Activated CD4-positive, CD25-positive, alpha-beta regulatory T cell treated with anti-CD3 and anti-CD28 coated beads, Interleukin-2, amount 50 U/mL, for 16 hours (primary cell): ENCODE data around the gene VSTM2L.
"Not testable (repeated sequence)": the region's sequence is repeated elsewhere in the genome, so short reads cannot be mapped to it uniquely, and the experiment has no call there.

Experiments
- DNase-seq: peaks from one replicate; pipeline ENCODE4 v3.0.0-alpha.2; 2020; ENCODE audit warnings: low read depth, low spot score

The VSTM2L gene

DNA sequence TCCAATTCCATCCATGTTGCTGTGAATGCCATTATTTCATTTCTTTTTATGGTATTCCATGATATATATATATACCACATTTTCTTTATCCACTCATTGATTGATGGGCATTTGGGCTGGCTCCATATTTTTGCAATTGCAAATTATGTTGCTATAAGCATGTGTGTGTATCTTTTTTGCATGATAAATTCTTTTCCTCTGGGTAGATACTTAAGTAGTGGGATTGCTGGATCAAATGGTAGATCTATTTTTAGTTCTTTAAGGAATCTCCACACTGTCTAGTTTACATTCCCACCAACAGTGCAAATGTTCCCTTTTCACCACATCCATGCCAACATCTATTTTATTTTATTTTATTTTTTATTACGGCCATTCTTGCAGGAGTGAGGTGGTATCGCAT is 60.6 kb downstream of the VSTM2L start:
- not testable (repeated sequence) for DNase-seq

DNA sequence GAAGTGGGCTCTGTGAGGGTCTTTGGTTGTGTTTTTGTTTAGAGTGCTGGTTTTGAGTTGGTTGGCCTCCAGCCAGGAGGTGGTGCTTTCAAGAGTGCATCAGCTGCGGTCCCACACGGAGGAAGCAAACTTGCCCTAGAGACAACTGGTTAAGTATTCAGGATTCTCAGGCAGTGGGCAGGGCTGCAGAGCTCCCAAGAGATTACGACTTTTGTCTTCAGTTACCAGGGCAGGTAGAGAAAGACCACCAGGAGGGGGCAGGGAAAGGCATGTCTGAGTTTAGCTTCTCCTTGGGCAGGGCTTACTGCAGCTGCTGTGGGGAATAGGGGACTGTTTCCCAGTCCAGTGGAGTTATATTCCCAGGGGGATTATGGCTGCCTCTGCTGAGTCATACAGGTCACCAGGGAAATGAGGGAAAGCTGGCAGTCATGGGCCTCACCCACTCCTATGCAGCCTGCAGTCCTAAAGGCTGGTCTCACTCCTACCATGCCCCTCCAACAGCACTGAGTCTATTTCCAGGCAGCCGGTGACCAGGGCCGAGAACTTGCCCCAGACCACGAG is 66.0 kb downstream of the VSTM2L start:
- no peak for DNase-seq

DNA sequence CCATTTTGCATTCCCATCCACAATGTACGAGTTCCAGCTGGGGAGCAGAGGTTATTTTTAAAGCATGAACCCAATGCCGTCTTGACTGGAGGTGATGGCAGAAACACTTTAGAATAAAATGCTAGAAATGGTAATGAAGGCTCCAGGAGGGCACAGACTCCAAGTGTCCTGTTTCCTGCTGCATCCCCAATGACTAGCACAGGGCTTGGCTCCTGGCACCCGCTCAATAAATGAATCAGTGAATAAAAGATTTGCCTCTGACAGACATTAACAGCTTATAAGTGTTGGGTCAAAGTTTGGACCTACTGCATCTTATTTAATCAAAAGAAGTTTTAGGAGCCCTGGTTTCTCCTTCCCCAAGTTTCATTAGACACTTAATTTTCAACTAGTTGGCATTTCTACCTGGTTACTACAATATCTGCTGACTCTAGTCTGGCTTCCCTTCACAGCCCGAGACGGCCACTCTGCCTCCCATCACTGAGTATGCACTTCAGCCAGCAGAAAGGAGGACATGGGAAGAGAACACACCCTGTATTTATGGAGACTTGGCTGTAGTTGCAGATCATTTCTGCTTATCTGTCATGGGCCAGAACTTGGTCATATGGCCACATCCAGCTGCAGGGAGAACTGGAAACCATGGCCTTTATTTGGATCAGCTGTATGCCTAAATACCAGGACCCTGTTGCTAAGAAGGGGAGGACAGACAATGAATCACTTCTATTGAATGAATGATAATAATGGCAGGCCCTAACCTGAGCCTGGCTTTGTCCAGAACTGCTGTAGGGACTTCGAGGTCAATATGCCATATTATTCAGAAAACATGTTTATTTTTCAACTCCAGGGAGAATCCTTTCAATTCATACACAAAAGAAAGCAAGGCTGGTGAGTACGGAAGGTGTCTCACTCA is 67.3 kb downstream of the VSTM2L start:
- no peak for DNase-seq

DNA sequence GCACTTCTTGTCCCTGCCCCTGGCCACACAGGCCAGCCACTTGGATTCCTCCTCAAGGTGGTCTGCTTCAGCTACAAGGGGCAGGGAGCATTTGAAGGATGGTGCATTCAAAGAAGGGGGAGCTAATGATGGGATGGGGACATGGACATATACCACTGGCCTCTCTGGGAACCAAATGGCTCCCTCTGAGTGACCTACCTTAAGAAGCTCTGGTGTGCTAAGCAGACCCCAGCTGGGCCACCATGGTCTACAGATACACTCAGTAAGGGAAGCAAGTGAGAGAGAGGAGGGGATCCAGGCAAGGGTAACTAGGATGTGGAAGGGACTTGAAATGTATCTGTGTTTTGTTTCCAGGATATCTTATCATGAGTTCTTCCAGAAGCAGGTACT is 67.9 kb downstream of the VSTM2L start:
- DNase-seq, result no peak

DNA sequence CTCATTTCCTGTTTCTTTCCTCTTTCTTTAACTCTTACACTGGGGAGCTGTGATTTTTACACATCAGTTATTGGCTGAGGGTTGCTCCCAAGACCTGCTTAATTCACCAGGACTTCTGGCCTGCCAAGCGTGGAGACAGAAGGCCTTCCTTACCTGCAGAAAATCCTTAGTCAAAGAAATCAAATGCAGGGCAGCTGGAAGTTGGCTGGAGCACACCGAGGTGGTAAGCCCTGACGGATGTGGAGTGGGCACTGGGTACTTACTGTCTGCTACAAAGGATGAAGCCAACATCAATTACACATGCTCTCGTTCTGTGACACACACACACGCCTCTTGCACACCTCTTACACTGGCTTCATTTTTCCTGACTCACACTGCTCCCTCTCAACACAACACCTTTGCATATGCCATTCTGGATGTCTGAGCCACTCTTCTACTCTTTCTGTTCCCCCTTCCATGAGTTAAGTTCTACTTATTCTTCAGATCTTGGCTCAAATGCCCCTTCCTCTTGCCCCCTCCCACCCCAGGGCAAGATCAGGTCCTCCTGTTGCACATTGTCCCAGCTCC is 68.7 kb downstream of the VSTM2L start:
- DNase-seq, result no peak

DNA sequence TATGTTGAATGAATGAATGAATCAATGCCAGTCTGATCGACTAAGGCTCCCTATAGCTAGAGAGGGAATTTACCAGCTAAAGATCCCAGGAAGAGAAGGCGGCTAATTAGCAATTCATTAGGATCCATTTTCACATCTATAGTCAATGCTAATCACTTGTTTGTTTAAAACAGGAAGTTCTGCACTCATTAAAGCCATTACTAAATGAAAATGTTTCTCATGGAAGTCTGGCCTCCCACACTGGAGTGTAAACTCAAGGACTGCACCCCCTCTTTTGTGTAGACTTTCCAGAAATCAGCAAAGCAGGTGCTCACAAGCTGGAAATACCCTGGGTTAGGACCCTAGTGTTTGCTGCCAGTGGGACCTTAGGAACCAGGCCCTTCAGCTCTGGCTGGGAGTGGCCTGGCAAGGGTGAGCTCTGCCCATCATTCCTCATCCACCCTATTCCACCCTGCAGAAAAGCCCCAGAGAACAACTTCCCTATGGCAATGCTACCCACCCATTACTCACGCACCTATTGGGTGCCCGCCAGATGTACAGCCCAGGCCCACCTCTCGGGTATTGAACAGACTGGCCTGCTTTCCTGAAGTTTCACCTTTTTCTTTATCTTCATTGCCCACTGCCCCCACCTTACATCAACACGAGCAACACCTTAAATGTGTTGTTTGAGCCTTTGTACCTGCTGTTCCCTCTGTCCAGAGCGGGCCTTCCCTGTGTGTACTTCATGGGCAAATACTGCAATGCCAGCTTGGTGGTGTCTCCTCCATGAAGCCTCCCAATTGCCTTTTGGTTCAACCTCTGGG is 69.5 kb downstream of the VSTM2L start:
- DNase-seq, result no peak

DNA sequence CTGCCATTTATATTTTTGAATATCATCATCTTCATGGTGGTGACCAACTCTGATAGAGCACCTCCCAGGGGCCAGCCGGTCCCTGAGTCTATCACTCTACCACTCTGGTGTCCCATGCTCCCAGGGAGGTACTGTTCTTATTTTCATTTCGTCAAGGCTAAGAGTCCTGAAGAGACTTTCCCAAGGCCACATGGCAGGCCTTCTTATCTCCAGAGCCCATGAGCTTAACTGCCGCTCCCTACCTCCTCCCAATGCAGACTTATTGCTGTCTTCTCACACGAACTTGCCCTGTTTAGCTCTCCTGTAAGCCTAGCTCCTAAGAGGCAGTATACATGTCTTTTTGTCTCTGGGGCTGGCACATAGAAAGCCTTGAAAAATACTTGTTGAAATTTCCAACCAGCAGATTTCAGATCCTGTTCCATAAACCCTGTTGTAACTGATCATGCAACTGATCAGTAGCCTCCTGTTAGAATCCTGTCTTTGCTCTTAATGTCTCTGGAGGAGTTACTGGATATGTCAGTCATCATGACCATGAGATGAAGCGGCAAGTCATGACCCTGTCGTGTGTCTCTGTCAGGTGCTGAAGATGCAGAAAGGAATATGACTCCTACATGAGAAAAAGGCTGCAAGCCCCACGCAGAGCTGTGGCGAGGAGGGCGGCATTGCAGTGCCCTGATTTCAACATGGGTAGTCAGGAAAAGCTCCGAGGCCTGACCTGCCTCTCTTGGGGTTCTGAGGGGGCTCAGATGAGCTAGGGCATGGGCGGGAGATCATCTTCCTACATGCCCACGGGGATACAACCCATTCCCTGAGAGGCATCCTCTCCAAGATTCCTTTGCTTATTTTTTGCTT is 70.4 kb downstream of the VSTM2L start:
- DNase-seq, result no peak

DNA sequence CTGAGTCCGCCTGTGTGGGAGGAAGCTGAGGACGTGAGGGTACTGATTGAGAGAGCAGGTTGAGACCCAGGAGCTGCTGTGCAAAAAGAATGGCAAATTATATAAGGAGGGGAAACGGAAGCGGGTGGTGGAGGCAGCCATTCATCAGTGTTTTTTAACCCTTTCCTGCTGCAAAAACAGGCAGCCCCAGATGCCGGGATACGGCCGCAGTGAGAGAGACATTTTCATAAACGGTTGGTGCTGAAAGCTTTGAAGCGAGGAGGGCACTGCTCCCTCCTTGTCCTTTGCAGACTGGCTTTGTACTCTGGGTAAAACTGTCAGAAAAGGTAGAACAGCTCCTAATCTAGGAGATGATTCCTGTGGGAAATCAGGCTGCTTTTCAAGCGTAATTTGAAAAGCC is 74.0 kb downstream of the VSTM2L start:
- DNase-seq, result no peak

DNA sequence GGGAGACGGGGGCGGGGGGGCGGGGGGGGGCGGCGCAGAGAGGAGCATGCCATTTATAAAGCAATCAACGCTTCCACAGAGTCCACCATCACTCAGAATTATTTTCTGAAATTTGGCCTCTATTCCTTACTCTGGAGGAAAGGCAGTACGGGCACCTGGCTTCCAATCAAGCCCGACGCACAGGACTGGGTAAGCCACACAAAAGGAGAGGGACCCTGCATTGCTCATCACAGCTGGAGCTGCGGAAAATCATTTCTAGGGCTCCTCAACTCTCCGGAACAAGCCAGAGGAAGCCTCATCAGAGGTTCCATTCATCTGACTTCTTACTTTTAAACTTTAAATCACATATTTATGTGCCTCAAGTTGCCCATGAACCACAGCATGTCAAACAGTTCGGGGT is 74.4 kb downstream of the VSTM2L start:
- DNase-seq, result no peak

DNA sequence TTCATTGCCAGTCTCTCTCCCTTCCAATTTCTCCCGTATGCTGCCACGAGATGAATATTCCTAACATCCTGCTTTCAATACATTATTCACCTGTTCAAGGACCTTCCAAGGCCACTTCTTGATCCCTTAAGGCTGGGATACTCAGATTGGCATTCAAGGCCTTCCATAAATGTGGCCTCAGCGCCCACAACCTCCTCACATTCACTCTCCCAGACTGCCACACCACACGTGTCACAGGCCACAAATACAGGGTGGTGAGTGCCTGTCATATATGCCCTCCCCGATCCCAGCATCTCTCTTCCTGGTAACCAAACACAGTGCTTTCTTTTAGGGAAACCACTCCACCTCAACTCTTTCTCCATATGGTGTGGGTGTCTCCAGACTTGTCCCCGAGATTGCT is 74.9 kb downstream of the VSTM2L start:
- DNase-seq, result no peak

DNA sequence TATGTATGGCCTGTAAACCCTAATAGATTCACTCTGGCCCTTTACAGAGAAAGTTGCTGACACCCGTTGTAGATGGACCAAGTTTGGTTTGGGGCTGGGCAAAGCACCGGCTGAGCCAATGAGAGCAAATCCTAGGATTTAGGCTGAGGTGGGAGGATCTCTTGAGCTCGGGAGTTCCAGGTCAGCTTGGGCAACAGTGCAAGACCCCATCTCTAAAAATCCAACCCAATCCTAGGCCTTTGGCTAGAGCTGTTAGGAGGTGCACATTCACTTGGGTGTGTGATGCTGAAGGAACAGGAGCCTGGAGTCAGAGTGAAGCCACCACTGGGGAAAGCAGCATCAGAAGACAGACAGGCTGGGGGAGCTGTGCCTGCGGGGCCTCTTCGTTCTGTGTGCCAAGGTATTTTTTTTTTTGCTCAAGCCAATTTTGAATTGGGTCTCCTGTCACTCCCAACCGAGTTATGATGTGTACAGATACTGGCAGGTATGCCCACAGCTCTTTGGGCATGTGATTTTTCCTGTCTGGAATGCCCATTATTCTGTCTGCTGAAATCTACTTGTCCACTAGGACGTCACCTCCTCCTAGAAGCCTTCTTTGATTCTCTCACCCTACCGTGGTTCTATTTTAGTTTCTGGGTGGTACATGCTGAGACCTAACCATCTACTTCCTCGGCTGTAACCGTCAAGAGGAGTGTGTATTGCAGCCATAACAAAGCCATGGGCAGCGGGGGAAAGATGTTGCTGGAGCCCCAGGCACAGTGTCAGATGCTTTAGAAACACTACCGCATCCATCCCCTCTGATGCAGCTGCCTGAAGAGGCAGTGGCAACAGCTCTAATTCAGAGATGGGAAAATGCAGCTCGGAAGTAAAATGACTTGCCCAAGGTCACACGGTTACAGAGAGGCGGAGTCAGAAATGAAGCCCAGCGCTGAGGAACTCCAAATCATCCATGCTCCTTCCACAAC is 76.4 kb downstream of the VSTM2L start:
- no peak for DNase-seq

DNA sequence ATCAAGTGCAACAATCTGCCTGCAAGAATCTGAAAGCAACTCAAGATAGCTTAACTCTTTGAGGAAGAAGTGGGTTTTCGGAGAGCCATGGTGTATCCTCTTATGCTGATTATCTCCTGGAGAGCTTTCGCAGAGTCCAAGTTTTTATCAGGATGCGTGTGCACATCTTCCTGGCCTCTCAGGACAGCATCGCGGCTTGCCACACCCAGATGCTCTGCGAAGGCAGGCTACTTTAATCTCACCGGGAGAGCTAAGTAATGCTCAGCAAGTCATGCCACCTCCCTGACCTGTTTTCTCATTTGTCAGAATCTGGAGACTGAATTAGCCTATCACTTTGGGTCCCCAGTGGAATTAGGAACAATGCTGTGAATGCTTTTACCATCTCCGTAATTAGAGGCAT is 77.5 kb downstream of the VSTM2L start:
- DNase-seq, result no peak

DNA sequence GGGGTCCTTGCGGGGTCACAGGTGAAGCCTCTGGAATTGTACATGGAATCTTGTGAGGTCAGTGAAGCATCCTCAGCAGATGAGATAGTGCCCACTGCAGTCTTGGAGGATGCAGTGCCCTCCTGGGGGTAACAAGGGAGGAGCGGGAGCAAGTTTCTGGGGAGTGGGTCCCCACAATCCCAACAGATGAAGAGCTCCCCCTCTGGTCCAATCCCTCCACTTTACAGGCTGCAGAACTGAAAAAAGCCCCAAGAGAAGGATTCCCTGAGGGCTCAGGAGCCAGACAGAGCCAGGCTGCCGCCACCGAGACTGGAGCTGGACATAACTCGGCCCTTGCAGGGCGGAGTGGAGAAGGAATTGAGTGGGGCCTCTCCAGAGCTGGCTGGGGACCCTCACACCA is 77.9 kb downstream of the VSTM2L start:
- DNase-seq, result no peak

DNA sequence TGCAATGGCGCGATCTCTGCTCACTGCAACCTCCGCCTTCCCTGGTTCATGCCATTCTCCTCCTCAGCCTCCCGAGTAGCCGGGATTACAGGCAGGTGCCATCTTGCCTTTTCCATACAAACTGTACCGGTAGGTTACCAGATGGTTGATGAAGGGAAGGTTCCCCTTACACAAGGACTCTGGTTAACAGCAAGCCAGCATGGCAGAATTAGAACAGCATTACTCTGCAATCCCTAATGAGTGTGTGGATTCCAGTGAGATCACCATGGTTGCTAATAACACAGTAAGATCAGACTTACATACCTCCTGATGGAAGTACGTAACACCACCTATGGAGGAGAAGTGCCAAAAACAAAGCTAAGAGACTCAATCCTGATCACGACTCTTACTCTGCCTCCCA is 78.6 kb downstream of the VSTM2L start:
- no peak for DNase-seq

DNA sequence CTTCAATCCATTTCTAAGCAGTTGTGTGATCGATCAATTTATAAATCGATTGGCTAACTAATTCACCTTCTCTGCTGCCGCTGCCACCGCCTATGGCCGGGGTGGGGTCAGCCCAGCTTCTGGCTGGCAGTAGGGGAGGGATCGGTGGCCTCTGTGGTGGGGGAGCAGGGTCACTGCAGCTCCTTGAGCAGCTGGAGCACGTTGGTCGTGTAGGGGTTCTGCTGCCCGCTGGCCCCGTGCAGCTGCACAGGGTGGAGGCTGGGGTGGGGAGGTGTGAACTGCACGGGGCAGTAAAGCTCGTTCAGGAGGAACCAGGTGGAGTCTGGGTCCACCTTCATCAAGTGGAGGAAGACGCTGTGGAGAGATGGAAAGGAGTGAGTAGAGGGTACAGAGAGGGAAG is 80.4 kb downstream of the VSTM2L start:
- DNase-seq, result no peak

DNA sequence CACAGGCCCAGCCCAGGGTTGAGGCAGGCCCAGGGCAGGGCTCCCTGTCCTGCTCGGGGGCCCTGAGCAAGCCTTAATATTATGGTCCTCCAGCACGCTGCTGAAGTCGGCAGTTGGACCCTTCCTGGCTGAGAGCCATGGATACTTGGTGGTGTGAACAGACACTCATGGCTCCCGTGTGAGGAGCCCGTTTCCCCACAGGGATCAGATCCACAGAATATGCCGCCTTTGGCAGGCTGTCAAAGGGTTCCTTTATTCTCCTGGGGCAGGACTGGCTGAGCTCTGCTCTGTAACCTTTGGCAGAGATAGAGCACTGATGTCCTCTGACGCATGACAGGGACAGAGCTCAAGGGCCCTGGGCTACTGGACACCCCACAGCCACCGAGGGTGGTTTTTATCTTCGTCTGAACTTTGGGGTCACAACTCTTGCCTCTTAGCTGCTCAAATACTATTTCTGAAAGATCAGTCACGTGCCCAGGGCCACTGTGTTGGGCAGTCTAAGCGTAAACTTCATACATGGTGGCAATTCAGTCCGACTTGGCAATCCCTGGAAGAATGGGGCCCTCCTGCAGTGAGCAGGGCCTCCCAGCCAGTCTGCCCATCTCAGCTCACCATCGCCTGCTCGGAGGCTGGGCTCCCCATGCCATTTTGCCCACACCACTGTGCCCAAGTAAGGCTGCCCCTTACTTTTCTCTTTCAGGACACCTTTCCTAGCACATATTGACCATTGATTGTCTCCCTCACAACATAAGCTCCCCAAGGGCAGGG is 81.3 kb downstream of the VSTM2L start:
- no peak for DNase-seq

DNA sequence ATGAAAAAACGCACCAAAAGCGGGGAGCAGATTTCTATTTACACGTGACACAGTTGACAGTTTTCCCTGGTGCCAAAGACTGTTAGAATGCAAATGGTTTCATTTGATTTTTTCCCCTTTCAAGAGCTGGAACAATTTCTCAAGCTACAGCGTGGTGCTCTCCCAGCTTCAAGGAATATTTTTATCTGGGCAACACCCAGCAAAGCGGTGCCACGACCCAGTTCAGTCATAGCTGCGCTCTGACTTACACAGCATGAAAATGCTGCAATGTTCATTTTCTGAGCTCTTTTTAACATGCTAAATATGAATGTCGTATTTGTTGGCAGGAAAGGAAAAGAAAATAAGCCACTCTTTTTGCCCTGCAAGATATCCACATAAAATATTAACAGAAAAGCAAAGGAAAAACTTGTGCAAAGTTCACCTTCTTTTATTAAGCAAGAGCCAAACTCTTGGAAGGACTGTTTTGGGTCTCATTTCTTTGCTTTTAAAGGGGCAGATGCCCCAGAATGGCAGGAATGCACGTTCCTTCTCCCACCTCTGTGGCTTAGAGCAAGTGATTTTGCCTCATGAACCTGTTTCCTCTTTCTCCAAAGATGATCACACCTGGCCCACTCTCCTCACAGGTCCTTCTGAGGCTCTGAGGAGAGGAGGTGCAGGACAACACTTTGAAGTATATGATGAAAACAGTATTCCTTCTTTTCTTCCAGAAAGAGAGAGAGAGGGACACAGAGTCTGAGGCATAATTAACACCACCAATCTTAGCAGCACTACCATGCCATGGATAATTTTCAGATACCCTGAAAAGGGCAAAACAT is 83.3 kb downstream of the VSTM2L start:
- DNase-seq, result no peak

DNA sequence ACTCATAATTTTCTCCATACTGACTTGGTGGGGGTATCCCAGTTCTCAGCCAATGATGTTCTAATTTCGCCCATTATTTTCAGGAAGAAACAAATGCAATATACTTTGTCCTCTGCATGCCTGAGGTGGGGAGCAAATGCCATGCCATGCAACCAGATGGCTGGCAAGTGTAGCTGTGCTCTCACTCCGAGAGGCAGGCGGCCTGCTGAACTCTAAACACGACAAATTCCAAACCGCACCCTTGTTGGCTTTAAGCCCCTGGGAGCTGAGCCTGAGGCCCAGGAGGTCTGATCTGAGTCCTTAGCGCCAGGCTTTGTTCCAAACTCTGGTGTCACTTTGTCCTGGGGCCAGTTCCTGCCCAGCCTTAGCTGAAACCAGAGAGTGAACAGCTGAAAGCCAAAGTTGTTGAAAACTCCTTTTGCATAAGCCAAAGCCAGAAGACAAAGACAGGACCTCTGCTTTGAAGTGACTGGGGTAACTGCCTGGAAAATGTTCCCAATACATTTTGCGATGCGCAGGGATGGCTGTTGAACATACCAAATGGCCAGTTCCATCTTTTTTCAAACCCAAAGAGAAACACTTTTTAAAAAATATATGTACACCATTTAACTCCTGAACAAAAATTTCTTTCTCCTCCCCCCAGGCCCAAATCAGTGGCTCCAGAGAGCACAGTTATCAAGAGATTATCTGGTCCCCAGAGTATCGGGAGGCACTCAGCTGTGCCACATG is 84.1 kb downstream of the VSTM2L start:
- DNase-seq, result no peak
